Stimulated activated CD4-positive, alpha-beta T cell treated with anti-CD3 and anti-CD28 coated beads, TNF-alpha, amount 100 ng/mL, for 1 hour (primary cell): Measurements from ENCODE around the gene TOGARAM1.

ENCODE experiments used
- DNase-seq, 3 donors: peaks; one replicate each; pipeline ENCODE4 v3.0.0-alpha.2; 2020; ENCODE audit warnings: low read depth in 3 of 3, low spot score in 1 of 3

TOGARAM1 gene

DNA sequence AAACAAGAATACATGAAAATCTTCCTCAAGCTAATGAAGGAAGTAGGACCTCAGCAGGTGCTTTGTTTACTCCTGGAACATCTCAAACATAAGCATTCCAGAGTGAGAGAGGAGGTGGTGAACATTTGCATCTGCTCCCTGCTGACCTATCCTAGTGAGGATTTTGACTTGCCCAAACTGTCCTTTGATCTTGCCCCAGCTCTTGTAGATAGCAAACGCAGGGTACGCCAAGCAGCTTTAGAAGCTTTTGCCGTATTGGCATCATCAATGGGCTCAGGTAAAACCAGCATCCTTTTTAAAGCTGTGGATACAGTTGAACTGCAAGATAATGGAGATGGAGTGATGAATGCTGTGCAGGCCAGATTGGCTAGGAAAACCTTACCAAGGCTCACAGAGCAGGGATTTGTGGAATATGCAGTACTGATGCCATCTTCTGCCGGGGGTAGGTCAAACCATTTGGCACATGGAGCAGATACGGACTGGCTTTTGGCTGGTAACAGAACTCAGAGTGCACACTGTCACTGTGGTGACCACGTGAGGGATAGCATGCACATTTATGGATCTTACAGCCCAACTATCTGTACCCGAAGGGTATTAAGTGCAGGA lies 1.9 kb downstream of the TOGARAM1 start:
- DNase-seq: no peak

DNA sequence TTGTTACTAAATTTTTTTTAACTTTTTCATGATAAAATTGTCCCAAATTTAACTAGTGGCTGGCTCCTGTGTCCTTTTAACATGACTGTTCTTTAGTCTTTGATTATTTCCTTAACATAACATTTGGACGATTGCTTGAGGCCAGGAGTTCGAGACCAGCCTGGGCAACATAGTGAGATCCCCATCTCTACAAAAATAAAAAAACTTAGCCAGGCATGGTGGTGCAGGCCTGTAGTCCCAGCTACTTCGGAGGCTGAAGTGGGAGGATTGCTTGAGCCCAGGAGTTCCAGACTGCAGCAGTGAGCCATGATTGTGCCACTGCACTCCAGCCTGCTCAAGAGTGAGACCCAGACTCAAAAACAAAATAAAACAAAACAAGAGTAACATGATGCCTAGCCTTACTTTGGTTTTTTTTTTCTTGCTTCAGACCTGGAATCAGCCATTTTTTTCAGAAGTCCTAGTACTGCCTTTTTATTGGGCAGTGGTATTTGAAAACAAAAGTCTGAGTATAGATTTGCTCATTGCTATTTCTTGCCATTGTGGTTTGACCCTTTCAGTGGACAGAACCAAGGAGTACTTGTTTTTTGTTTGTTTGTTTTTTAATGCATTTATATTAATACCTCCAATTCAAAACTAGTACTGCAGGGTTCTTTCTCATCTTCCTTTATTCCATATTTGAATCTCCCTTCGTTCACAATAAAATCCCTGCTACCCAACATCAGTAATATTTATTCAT lies 4.8 kb downstream of the TOGARAM1 start:
- DNase-seq: no peak

DNA sequence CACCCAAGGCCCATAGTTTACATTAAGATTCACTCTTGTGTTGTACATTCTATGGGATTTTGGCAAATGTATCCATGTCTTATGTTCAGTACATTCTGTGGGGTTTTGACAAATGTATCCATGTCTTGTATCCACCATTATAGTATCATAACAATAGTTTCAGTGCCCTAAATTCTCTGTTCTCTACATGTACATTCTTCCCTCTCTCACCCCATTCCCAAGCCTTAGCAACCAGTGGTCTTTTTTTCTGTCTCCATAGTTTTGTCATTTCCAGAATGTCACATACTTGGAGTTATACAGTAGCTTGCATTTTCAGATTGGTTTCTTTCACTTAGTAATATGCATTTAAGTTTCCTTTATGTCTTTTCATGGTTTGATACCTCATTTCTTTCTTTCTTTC lies 6.7 kb downstream of the TOGARAM1 start:
- DNase-seq: no peak

DNA sequence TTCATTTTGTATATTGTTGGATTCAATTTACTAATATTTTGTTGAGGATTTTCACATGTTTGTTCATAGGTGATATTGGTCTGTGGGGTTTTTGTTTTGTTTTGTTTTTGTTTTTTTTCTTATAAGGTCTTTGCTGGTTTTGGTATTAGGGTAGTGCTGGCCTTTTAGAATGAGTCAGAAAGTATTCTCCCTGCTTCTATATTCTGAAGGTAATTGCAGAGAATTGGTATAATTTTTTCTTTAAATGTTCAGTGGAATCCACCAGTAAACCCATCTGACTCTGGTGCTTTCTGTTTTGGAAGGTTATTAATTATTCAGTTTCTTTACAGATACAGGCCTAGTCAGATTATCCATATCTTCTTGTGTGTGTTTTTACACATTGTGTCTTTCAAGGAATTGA lies 8.9 kb downstream of the TOGARAM1 start:
- DNase-seq: no peak

DNA sequence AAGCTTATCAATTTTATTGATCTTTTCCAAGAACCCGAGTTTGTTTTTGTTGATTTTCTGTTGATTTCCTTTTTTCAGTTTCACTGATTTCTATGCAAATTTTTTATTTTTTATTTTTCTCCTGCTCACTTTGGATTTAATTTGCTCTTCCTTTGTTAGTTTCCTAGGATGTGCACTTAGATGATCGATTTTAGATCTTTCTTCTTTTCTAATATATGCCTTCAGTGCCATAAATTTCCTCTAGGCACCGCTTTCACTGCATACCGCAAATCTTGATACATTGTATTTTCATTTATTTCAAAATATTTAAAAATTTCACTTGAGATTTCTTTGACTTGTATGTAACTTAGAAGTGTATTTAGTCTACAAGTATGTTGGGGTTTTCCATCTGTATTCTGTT lies 9.5 kb downstream of the TOGARAM1 start:
- no peak for DNase-seq

DNA sequence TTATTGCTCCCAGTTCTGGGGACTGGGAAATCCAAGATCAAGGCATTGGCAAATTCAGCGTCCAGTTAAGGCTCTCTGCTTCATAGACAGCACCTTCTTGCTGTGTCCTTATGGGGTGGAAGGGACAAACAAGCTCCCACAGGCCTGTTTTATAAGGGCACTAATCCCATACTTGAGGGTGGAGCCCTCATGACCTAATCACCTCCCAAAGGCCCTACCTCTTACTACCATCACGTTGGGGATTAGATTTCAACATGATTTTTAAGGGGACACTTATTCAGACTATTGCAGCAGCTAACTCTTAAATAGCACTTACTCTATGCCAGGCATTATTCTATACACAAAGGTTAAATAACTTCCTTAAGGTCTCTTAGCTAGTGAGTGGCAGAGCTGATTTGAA lies 17.3 kb downstream of the TOGARAM1 start:
- no peak for DNase-seq

DNA sequence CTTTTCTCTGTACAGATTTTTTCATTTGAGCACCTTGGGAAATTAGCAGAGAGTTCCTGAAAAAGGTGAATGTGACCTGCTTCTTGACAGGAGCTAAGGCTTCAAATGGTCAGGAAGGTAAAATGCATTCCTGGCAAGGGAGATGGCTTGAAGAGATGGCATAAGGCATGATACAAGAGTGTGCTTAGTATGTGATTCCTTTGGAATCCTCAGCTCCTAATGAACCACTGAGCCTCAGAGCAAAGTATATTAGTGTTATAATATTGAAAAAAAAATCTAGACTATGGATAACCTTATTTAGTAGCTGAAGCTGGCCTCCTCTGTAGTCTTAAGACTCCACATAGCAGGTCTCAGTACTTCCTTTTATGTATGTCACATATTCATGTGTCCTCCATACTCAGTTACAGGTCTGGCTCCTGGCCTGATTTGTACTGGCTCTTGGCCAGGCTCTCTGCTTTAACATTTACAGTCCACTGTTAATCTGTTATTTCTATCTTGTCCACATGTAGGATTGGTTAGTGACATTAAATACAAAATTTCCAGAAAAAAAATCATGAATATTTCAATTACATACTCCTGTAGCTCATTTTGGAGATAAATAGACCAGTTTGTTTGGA lies 17.9 kb downstream of the TOGARAM1 start:
- DNase-seq: no peak

DNA sequence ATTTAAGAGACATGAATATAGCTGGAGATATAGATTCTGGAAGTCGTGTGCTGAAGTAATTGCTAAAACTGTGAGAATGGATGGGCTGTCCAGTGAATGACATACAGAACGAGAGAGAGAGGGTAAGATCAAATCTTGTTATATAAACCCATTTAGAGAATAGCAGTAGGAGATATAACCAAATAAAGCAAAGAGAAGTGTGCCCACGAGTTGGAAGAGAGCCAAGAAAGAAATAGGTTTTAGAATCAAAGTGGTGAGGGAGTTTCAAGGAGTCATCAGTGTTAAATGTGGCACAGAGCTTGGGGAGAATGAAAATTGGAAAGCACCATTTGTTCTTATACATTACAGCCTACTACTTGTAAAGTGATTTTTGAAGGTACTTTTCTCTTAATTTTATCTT lies 19.2 kb downstream of the TOGARAM1 start:
- DNase-seq: no peak

DNA sequence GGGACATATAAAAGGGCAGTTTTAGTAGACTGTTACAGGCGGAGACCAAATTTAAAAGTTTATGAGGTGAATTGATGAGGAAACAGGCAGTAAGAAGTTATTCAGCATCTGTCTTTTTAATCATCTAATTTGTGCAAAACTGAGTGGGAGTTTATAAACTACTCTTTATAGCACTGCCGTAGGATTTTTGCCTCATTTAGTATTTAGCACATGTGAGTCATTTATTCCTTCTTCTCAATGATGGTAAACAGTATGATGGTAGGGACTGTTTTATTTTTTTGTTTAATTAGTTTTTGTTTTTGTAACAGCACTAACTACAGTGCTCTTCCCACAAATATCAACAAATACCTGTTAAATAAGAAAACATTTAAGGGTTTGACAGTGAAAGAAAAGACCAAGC lies 20.6 kb downstream of the TOGARAM1 start:
- DNase-seq: no peak

DNA sequence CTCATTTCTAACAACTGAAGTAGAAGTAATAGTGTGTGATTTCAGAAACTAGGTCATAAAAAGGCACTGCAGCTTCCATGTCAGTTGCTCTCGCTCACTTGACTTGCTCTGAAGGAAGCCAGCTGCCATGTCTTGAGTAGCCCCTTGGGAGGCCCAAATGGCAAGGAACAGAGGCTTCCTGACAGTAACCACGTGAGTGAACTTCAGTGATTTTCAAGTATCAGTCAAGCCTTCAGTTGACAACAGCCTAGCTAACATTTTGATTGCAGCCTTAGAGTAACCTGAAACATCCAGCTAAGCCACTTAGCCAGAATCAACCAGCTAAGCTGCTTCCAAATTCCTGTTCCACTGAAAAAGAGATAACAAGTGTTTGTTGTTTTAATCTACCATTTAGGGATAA lies 26.7 kb downstream of the TOGARAM1 start:
- DNase-seq: no peak

DNA sequence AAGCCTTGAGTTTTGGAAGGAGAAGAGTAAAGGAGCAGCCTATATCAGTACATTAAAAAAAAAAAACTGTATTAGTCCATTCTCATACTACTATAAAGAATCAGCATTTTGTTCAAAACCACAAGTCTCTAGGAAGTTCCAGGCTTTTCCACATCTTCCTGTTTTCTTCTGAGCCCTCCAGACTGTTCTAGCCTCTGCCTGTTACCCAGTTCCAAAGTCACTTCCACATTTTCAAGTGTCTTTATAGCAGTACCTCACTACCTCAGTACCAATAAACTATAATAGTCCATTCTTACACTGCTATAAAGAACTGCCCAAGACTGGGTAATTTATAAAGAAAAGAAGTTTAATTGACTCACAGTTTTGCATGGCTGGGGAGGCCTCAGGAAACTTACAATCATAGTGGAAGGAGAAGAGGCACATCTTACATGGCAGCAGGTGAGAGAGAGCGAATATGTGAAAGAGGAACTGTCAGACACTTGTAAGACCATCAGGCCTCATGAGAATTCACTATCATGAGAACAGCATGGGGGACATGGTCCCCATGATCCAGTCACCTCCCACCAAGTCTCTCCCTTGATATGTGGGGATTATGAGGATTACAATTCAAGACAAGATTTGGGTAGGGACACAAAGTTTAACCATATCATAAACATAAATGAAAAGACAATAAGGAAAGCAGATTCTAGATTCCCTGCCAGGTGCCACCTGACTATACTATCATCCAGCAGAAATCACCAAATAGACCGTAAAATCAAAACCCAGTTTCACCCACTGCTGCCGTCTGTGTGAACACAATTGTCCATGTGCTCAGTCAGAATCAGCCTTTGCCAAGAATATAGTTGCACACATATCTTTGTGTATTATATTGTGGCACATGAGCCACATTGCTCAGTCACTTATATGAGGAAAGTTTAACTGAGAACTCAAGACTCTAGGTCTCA lies 27.8 kb downstream of the TOGARAM1 start:
- DNase-seq: no peak

DNA sequence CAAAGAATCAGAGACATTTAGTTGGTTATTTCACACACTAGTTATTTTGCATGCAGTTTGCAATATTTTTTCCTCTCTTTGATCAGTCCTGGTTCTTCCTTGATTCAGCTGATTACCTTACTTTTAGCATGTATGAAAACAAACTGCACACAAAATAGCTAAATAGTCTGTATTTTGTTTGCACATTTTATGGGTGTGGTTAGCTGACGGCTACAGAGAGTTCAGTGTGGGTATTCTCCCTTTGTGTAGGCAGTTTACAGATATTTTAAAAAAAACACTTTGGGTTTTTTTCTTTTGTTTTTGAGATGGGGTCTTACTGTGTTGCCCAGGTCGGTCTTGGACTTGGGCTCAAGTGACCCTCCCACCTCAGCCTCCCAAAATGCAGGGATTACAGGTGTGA lies 28.5 kb downstream of the TOGARAM1 start:
- DNase-seq: no peak

DNA sequence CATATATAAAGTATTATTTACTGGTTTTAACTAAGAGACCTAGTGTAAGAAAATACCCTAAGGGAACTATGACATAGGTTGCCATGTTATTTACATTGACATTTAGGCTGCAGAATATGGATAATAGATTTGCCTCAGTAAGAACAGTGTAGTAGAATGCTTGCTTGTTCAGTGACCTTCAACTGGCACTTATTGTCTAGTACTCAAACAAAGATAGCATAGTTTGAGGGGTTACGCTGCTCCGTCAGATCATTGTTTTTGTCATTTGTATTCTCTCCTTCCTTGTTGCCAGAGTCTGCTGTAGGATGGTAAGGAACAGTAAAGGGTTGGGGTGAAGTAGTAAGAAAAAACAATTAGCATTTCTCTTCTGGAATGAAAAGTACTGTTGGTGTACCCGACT lies 33.2 kb downstream of the TOGARAM1 start:
- no peak for DNase-seq

DNA sequence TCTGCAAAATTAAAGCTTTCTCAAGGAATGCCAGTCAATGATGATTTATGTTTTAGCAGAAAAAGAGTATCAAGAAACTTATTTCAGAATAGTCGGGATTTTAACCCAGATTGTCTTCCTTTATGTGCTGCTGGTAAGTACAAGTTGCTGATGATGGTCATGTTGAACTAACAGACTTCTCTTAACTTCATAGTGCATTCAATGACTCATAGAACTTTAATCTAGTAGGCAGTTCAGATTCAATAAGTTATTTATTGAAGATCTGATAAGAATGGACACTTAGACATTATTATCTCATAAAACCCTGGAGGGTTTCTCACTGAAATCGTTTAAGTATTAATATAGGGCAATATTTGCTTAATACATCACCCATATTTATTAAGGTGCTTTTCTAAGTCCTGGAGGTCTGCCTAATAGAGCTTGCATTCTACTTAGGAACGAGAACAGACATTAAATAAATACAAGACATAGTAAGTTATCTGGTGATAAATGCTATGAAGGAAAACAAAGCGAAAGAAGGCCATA lies 33.8 kb downstream of the TOGARAM1 start:
- DNase-seq: no peak

DNA sequence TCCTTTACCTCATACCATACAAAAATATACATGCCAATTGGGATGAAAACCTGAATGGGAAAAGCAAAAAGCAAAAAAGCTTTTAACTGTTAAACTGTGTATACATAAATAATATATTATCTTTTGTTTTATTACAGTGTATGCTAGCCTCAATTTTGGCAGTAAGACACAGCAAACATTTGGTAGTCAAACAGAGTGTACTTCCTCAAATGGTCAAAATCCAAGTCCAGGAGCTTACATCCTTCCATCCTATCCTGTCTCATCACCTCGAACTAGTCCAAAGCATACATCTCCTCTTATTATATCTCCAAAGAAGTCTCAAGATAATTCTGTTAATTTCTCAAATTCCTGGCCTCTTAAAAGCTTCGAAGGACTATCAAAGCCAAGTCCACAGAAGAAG lies 41.9 kb downstream of the TOGARAM1 start:
- no peak for DNase-seq

DNA sequence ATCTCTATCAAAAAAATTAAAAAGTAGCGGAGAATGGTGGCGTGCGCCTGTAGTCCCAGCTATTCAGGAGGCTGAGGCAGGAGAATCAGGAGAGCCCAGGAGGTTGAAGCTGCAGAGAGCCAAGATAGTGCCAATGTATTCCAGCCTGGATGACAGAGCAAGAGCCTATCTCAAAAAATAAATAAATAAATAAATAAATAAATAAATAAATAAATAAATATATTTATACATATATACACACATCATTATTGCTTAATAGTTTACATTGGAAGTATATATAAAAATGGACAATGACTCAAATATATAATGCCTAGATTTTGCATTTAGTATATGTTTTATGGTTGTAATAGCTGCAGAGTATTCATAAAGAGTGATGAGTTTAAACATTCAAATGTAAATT lies 53.1 kb downstream of the TOGARAM1 start:
- no peak for DNase-seq

DNA sequence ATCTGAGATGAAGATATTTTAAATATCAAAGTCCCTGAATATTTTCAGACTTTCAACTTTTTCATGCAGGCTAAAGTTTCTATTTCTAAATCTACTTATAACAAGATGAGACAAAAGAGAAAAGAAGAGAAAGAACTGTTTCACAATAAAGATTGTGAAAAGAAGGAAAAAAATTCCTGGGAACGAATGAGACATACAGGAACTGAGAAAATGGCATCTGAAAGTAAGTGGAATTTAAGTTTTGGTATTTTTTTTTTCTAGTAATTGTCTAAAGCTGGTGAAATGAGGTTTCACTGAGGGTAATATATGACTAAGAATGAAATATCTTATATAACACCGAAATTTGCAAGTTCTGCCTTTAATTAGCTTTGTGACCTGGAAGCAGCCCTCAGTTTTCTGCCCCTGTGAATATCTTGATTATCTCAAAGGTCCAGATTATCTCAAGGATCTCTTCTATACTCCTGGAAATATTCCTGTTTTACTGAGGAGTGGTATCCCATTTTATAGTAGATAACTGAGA lies 66.2 kb downstream of the TOGARAM1 start:
- DNase-seq: no peak

DNA sequence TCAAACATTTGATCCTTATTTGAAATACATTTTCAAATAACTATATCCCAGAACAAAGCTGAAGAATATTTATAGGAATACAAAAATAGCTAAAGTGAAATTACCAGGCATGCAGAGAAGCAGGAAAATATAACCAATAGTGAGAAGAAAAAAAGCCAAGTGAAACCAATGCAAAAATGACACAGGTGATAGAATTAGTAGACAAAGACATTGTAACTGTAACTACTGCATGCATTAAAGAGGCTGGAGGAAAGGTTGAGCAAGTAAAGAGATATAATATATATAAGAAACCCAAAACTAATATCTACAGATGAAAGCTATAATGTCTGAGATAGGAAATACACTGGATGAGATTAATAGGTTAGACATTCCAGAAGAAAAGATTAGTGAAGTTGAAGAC lies 72.7 kb downstream of the TOGARAM1 start:
- DNase-seq: no peak

DNA sequence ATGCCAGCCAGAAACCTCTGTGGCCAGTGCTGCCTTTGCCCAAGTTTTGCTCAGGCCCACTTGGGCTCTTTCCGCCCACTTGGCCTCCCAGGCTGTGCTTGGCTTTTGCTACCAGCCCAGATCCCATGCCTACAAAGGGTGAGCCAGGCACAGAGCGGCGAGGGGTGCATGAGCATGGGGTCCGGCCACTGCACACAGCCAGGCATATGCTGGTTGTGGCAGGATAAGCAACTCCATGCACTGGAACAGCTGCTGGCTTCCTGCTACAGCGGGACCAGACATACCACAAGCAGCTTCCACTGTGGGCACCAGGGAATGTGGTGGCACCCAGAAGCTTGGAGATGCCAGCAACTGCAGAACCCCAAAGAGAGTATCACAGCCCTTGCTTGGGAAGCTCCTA lies 76.3 kb downstream of the TOGARAM1 start:
- no peak for DNase-seq

DNA sequence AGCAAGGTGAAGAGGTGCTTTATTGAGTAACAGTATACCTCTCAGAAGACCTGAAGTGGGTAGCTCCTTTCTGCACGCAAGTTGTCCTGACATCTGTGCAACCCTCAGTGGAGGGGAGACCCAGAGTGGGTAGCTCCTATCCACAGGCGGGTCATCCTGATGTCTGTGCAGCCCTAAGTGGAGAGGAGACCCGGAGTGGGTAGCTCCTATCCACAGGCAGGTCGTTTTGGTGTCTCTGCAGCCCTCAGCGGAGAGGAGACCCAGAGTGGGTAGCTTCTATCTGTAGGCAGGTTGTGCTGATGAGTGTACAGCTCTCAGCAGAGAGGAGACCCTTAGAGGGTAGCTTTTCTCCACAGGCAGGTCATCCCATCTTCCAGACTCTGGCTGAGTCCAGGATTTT lies 76.9 kb downstream of the TOGARAM1 start:
- no peak for DNase-seq

DNA sequence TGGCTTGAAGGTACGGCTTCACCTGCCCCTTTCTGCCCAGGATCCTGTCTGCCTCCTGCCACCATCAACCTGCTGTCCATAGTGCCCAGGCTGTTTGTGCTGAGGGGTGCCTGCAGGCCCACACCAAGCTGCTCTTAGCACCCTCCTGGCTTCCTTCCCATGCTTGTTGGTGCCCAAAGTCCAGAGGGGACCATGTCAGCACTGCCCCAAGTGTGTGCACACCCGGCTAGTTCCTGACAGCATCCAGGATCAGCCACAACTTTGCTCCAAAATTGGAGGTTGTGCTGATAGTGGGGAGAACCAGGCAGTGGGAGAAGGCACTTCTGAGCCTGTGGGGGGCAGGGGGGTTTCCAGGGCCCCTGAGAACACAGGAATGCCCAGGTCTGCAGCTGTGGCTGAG lies 77.4 kb downstream of the TOGARAM1 start:
- no peak for DNase-seq
